ENCODE data around the gene CYBA. TPM values are rescaled to one million over a fixed set of nuclear protein-coding genes. Genes with fewer than 3 reads are reported as not detected.

Gene CYBA
- total RNA-seq, 1 experiment from 2014 or later, result 867 TPM

DNA sequence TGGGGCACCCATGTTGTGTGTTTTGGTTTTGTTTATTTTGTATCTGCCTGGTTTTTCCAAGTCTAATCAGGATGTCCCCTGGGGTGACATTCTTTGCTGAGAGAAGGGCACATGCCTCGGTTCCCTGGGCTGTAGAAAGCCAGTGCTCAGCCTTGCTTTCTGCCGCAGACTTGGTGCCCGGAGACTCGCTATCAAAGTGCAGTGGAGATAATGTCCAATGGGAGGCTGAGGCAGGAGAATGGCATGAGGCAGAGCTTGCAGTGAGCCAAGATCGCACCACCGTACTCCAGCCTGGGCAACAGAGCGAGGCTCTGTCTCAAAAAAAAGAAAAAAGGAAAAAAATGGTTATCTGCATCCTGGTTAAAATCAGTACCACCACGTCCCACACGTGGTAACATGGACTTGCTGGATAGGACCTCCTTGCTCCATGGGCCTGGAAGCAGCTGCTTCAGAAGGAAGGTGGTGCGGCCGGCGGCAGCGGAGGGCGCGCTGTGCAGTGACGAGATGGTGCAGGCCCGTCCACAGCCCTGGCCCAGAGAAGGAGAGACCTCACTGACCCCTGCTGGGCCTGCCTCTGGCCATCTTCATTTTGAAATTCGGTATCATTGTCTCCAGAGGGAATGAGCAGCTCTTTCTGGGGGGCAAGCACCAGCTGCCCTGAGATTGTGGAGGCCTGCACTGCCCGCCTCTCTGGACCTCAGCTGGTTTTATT, 31.7 kb downstream of the CYBA start:
- TF ChIP-seq, protein P1, sequence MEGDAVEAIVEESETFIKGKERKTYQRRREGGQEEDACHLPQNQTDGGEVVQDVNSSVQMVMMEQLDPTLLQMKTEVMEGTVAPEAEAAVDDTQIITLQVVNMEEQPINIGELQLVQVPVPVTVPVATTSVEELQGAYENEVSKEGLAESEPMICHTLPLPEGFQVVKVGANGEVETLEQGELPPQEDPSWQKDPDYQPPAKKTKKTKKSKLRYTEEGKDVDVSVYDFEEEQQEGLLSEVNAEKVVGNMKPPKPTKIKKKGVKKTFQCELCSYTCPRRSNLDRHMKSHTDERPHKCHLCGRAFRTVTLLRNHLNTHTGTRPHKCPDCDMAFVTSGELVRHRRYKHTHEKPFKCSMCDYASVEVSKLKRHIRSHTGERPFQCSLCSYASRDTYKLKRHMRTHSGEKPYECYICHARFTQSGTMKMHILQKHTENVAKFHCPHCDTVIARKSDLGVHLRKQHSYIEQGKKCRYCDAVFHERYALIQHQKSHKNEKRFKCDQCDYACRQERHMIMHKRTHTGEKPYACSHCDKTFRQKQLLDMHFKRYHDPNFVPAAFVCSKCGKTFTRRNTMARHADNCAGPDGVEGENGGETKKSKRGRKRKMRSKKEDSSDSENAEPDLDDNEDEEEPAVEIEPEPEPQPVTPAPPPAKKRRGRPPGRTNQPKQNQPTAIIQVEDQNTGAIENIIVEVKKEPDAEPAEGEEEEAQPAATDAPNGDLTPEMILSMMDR (IDR thresholded peaks at IDR 0.05; ENCODE audit: unreplicated experiment), result no peak
- CTCF ChIA-PET, result no interaction called here
- no TSS peak for BruUV-seq (replicated peaks)
- no peaks in the 10 kb centered on the region for H3K27me3 Mint-ChIP-seq (ENCODE audit: unreplicated experiment)
- H3K9me3 Mint-ChIP-seq (ENCODE audit: low read depth, unreplicated experiment), result no peaks in the 10 kb centered on the region
- no peak overlapping the region for H3K4me3 Mint-ChIP-seq (ENCODE audit: low read depth, unreplicated experiment)
- no peak overlapping the region for H3K27ac Mint-ChIP-seq (ENCODE audit: unreplicated experiment)
- no peak for DNase-seq
- intact Hi-C loops (cut with micrococcal nuclease; ENCODE audit: unreplicated experiment), result no loop called here
- H3K36me3 Mint-ChIP-seq (ENCODE audit: insufficient read depth, unreplicated experiment), result peaks cover 45% of the 10 kb centered on the region
- H3K4me1 Mint-ChIP-seq (ENCODE audit: low read depth, unreplicated experiment), result peaks cover 50% of the 10 kb centered on the region

DNA sequence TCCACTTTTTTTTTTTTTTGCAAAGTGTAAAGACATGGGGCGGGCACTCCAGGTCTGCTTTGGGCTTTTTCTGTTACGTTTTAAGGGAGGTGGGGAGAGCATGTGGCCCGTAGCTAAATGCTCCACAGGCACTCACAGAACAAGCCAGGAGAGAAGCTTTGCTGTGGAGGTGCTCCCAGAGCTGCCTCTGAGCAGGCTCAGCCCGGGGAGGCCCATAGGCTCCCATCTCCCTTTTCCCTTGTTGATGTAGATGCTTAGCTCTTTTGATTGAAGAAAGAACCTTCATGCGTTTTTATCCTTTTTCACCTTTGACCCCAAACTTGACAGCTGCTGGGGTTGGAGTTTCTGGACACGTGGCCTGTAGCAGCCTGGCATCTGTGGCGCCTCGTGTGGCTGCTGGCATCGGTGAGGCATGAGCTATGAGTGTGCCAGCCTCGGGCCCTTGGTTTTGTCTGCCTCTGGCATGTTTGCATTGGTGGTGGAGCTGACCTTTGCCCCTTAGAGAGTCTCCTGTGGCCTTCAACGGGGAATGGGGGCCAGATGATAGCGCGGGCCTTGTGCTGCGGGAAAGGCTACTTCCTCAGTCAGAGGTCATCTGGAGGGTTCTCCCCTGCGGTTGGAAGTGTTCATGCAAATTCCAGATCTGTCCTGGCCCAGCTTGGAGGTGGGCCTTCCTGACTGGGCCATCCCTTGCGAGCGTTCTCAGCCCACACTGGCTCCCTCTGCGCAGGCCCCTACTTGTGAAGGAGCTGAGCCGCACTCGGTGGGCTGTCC, 32.5 kb downstream of the CYBA start:
- Mint-ChIP-seq H3K27me3 (ENCODE audit: unreplicated experiment) (no peaks in the 10 kb centered on the region), H3K27ac (ENCODE audit: unreplicated experiment) (peak overlapping the region; percentile 58), H3K36me3 (ENCODE audit: insufficient read depth, unreplicated experiment) (peaks cover 37% of the 10 kb centered on the region), H3K4me1 (ENCODE audit: low read depth, unreplicated experiment) (peaks cover 54% of the 10 kb centered on the region), H3K4me3 (ENCODE audit: low read depth, unreplicated experiment) (no peak overlapping the region), H3K9me3 (ENCODE audit: low read depth, unreplicated experiment) (no peaks in the 10 kb centered on the region)
- intact Hi-C loops (cut with micrococcal nuclease; ENCODE audit: unreplicated experiment), result no loop called here
- CTCF ChIA-PET, result no interaction called here
- DNase-seq, result peak; percentile 35
- no TSS peak for BruUV-seq (replicated peaks)
- TF ChIP-seq, protein P1 (IDR thresholded peaks at IDR 0.05; ENCODE audit: unreplicated experiment), result no peak

DNA sequence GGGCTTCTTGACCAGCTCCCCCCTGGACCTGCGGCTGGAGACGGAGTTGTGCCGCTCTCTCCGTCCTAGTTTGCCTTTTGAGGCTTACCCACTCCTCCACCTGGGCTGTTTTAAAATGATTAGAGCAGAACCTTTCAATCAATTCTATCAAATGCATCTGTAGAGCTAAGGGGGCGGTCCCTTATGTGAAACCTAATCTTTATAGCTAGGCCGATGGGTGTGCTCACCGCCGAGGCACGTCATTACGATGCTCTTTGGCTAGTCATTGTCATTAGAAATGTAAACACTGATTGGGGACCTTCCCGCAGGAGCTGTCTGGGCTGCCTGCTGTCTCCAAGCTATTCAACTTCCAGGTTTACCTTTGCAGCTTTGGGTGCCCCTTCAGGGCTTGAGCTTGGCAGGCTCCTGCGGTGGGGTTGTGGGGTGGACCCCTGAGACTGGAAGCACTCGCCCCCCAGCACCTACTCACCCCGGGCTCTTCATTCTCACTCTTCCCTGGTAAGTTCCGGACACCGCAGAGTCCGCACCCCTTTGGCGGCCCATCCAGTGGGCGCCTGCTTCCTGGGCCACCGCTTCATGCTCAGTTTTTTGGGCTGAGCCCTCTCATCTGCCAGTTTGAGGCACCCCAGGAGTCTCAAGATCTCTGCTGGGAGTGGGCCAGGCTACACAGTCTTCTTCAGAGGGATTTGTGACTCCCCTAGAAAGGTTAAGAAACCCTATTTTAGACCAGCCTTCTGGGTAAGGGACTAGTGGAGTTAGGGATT, 33.4 kb downstream of the CYBA start:
- BruUV-seq (replicated peaks), result no TSS peak
- Mint-ChIP-seq H3K9me3 (ENCODE audit: low read depth, unreplicated experiment) (no peaks in the 10 kb centered on the region), H3K36me3 (ENCODE audit: insufficient read depth, unreplicated experiment) (peaks cover 28% of the 10 kb centered on the region), H3K27ac (ENCODE audit: unreplicated experiment) (no peak overlapping the region), H3K27me3 (ENCODE audit: unreplicated experiment) (no peaks in the 10 kb centered on the region), H3K4me1 (ENCODE audit: low read depth, unreplicated experiment) (peaks cover 54% of the 10 kb centered on the region), H3K4me3 (ENCODE audit: low read depth, unreplicated experiment) (peak overlapping the region; percentile 39)
- DNase-seq, result no peak
- TF ChIP-seq, protein P1 (IDR thresholded peaks at IDR 0.05; ENCODE audit: unreplicated experiment), result no peak
- CTCF ChIA-PET, result interaction anchor here (1.5 kb wide), 1 partner anchor 22 kb away, joined by 4 read pairs; no protein-coding TSS in a partner anchor
- intact Hi-C loops (cut with micrococcal nuclease; ENCODE audit: unreplicated experiment), result no loop called here

DNA sequence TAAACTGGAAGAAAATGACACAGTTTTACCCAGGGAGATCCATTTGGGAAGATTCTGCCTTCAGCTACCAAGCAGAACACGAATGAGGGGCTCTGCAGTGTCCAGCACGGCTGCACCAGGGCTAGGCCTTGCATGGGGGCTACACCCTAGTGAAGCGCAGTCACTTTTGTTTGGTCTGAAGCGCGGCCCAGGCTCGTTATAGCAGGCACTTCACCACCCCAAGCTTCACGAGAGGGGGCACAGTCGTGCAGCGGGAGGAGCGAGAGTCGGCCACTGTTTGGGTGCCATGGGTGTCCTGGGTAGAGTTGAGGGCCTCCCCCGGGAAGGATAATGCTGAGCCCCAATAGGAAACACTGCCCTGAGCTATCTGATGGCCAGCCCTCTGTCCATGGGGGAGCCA, 34.1 kb downstream of the CYBA start:
- CTCF ChIA-PET, result interaction anchor here (1.3 to 1.5 kb wide), 2 partner anchors 17 to 23 kb away, joined by 3 to 4 read pairs; no protein-coding TSS in a partner anchor
- BruUV-seq (replicated peaks), result no TSS peak
- H3K9me3 Mint-ChIP-seq (ENCODE audit: low read depth, unreplicated experiment), result no peaks in the 10 kb centered on the region

More for the DNA sequence above, 34.1 kb downstream of the CYBA start:
- TF ChIP-seq, protein P1 (IDR thresholded peaks at IDR 0.05; ENCODE audit: unreplicated experiment), result no peak
- peak overlapping the region; percentile 45 for H3K27ac Mint-ChIP-seq (ENCODE audit: unreplicated experiment)
- intact Hi-C loops (cut with micrococcal nuclease; ENCODE audit: unreplicated experiment), result no loop called here
- H3K36me3 Mint-ChIP-seq (ENCODE audit: insufficient read depth, unreplicated experiment), result peaks cover 22% of the 10 kb centered on the region
- peak overlapping the region; percentile 39 for H3K4me3 Mint-ChIP-seq (ENCODE audit: low read depth, unreplicated experiment)
- no peaks in the 10 kb centered on the region for H3K27me3 Mint-ChIP-seq (ENCODE audit: unreplicated experiment)
- DNase-seq, result no peak
- H3K4me1 Mint-ChIP-seq (ENCODE audit: low read depth, unreplicated experiment), result peaks cover 54% of the 10 kb centered on the region
